ENCODE data around the gene SLC16A9.

SLC16A9 gene

DNA sequence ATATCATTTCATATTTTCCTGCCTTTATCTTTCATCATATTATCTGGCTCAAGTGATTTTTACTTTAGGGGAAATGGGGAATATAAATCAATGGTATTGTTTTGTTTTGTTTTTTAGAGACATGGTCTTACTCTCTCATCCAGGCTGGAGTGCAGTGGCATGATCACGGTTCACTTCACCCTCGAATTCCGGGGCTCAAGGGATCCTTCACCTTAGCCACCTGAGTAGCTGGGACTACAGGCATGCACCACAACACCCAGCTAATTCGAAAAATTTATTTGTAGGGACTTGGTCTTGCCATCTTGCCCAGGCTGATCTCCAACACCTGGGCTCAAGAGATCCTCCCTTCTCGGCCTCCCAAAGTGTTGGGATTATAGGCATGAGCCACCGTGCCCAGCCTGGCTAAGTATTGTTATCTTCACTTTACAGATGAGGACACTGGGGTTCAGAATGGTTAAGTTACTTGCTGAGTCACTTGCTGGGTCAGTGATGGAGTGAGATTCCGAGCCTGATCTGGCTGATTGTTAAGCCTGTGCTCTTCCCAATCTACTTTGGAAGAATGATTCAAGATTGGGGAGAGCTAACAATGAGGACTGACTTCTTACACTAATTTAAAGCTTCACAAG lies 3.7 kb upstream of the SLC16A9 start (continued):
- TF ChIP-seq, protein P1, sequence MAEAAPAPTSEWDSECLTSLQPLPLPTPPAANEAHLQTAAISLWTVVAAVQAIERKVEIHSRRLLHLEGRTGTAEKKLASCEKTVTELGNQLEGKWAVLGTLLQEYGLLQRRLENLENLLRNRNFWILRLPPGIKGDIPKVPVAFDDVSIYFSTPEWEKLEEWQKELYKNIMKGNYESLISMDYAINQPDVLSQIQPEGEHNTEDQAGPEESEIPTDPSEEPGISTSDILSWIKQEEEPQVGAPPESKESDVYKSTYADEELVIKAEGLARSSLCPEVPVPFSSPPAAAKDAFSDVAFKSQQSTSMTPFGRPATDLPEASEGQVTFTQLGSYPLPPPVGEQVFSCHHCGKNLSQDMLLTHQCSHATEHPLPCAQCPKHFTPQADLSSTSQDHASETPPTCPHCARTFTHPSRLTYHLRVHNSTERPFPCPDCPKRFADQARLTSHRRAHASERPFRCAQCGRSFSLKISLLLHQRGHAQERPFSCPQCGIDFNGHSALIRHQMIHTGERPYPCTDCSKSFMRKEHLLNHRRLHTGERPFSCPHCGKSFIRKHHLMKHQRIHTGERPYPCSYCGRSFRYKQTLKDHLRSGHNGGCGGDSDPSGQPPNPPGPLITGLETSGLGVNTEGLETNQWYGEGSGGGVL (tag by site-specific recombination; IDR thresholded peaks at IDR 0.05) = no peak

DNA sequence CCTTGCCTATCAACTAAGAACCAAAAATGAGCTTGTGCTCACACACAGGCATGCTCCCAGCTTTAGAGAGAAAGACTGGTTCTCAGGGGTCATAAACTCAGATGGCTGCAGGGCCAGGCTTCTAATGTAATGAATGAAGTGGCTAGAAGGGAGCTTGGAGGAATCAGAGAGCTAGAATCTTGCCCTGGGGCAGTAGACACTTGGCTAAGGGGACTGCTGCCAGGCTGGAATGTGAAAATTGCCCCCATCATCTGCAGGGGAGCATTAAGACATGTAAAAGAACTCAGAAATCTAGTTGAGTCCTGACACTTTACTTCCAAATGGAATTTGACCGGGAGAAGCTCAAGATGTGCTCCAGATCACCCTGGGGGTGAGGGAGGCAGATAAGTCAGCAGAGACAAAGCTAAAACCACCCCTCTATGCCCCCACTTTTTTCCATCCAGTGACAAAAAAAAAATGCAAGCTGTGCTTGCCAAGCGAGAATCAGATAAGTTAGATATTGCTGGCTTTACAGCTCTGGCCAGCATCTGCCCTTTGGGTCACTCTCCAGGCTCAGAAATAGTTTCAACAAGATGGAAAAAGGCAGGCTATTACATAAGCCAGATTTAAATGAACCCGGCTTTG lies 2.3 kb upstream of the SLC16A9 start:
- POLR2A ChIA-PET = no interaction called here
- no peak overlapping the region for H3K4me3 ChIP-seq (ENCODE audit: low read depth, low read length)
- H3K4me1 ChIP-seq (ENCODE audit: control insufficient read depth, insufficient read depth, low read length) = no peaks in the 10 kb centered on the region
- no peak for TF ChIP-seq ZNF558 (tag by site-specific recombination; IDR thresholded peaks at IDR 0.05)
- TF ChIP-seq ZNF510 (tag by site-specific recombination; IDR thresholded peaks at IDR 0.05; ENCODE audit: insufficient replicate concordance) = no peak
- TF ChIP-seq ZNF2 (tag by site-specific recombination; IDR thresholded peaks at IDR 0.05) = no peak
- TF ChIP-seq ZNF791 (tag by site-specific recombination; IDR thresholded peaks at IDR 0.05) = no peak
- no peak for TF ChIP-seq ZSCAN30 (tag by site-specific recombination; IDR thresholded peaks at IDR 0.05)
- TF ChIP-seq ZXDB (tag by site-specific recombination; IDR thresholded peaks at IDR 0.05) = no peak
- no peak for TF ChIP-seq BCL11B (tag by site-specific recombination; IDR thresholded peaks at IDR 0.05; ENCODE audit: low read depth)
- TF ChIP-seq ZNF626 (tag by site-specific recombination; IDR thresholded peaks at IDR 0.05) = no peak
- no peak for TF ChIP-seq ZNF654 (tag by site-specific recombination; IDR thresholded peaks at IDR 0.05; ENCODE audit: low read depth)
- TF ChIP-seq ZNF585B (tag by site-specific recombination; IDR thresholded peaks at IDR 0.05) = no peak
- TF ChIP-seq, protein P2, sequence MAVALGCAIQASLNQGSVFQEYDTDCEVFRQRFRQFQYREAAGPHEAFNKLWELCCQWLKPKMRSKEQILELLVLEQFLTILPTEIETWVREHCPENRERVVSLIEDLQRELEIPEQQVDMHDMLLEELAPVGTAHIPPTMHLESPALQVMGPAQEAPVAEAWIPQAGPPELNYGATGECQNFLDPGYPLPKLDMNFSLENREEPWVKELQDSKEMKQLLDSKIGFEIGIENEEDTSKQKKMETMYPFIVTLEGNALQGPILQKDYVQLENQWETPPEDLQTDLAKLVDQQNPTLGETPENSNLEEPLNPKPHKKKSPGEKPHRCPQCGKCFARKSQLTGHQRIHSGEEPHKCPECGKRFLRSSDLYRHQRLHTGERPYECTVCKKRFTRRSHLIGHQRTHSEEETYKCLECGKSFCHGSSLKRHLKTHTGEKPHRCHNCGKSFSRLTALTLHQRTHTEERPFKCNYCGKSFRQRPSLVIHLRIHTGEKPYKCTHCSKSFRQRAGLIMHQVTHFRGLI (tag by site-specific recombination; IDR thresholded peaks at IDR 0.05) = no peak
- no peak for TF ChIP-seq TRIM28 (IDR thresholded peaks at IDR 0.05; ENCODE audit: borderline replicate concordance, low read length)
- TF ChIP-seq ZBTB8A (tag by site-specific recombination; IDR thresholded peaks at IDR 0.05) = no peak
- no peak for TF ChIP-seq ZBTB48 (tag by site-specific recombination; IDR thresholded peaks at IDR 0.05)
- TF ChIP-seq ZNF416 (tag by site-specific recombination; IDR thresholded peaks at IDR 0.05) = no peak
- TF ChIP-seq ZNF404 (tag by site-specific recombination; IDR thresholded peaks at IDR 0.05) = no peak
- no peak for TF ChIP-seq YY2 (tag by site-specific recombination; IDR thresholded peaks at IDR 0.05)
- no peaks in the 10 kb centered on the region for H3K9me3 ChIP-seq (ENCODE audit: control insufficient read depth, insufficient read depth, low read depth, low read length)
- H3K36me3 ChIP-seq (ENCODE audit: control insufficient read depth in 2 of 2, insufficient read depth in 1 of 2, low read length in 2 of 2) = no peaks in the 10 kb centered on the region
- CTCF ChIA-PET = interaction anchor here (0.5 to 1.3 kb wide), 5 partner anchors 12 to 1350 kb away, joined by 3 to 6 read pairs (median 3); no protein-coding TSS in a partner anchor
- H3K27ac ChIP-seq (ENCODE audit: extremely low read depth, low read depth, low read length) = no peak overlapping the region

DNA sequence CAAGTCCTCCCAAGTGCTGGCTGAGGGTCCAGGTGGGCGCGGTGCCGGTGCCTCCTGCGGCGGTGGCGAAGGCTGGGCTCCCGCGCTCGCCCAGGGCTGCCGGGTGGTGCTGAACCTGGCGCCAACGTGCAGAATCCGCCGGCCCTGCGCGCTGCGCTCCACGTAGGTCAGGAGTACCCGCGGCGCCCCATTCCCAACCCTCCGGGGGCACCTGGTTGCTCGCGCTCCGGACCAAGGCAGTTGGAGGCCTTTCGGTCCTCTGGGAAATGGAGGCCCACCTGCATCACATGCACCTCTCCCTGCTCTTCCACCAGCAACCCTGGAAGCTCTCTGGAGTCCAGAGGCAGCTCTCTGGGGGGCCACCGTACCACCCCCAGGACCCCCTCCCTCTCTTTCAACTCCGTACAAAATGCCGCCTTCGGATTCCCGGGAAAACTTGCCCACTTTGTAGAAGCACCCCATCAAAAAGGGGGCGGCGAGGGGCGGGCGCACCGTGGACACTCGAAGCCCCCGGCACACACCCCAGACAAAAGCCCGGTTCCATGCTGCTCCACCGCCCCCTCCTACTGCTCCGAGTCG lies 745 bp downstream of the SLC16A9 start:
- CTCF ChIA-PET = interaction anchor here (0.6 to 1.0 kb wide), 4 partner anchors 8 to 359 kb away, joined by 3 to 4 read pairs (median 3); no protein-coding TSS in a partner anchor
- H3K4me3 ChIP-seq (ENCODE audit: low read depth, low read length) = peak overlapping the region; percentile 52
- POLR2A ChIA-PET = interaction anchor here (1.2 to 1.9 kb wide), 2 partner anchors 9 to 199 kb away, joined by 4 to 7 read pairs; no protein-coding TSS in a partner anchor
- 0 out of 2 replicates have a peak, but pooled peaks have one; percentile 37 for TF ChIP-seq ZNF202 (tag by site-specific recombination; IDR thresholded peaks at IDR 0.05; ENCODE audit: borderline replicate concordance)
- TF ChIP-seq, protein P3, sequence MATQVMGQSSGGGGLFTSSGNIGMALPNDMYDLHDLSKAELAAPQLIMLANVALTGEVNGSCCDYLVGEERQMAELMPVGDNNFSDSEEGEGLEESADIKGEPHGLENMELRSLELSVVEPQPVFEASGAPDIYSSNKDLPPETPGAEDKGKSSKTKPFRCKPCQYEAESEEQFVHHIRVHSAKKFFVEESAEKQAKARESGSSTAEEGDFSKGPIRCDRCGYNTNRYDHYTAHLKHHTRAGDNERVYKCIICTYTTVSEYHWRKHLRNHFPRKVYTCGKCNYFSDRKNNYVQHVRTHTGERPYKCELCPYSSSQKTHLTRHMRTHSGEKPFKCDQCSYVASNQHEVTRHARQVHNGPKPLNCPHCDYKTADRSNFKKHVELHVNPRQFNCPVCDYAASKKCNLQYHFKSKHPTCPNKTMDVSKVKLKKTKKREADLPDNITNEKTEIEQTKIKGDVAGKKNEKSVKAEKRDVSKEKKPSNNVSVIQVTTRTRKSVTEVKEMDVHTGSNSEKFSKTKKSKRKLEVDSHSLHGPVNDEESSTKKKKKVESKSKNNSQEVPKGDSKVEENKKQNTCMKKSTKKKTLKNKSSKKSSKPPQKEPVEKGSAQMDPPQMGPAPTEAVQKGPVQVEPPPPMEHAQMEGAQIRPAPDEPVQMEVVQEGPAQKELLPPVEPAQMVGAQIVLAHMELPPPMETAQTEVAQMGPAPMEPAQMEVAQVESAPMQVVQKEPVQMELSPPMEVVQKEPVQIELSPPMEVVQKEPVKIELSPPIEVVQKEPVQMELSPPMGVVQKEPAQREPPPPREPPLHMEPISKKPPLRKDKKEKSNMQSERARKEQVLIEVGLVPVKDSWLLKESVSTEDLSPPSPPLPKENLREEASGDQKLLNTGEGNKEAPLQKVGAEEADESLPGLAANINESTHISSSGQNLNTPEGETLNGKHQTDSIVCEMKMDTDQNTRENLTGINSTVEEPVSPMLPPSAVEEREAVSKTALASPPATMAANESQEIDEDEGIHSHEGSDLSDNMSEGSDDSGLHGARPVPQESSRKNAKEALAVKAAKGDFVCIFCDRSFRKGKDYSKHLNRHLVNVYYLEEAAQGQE (tag by site-specific recombination; IDR thresholded peaks at IDR 0.05) = peak; percentile 42; the same call in 1 of the 2 replicates
- TF ChIP-seq ZNF341 (tag by site-specific recombination; IDR thresholded peaks at IDR 0.05; ENCODE audit: low read depth) = peak; percentile 89
- TF ChIP-seq, protein P4, sequence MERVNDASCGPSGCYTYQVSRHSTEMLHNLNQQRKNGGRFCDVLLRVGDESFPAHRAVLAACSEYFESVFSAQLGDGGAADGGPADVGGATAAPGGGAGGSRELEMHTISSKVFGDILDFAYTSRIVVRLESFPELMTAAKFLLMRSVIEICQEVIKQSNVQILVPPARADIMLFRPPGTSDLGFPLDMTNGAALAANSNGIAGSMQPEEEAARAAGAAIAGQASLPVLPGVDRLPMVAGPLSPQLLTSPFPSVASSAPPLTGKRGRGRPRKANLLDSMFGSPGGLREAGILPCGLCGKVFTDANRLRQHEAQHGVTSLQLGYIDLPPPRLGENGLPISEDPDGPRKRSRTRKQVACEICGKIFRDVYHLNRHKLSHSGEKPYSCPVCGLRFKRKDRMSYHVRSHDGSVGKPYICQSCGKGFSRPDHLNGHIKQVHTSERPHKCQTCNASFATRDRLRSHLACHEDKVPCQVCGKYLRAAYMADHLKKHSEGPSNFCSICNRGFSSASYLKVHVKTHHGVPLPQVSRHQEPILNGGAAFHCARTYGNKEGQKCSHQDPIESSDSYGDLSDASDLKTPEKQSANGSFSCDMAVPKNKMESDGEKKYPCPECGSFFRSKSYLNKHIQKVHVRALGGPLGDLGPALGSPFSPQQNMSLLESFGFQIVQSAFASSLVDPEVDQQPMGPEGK (tag by site-specific recombination; IDR thresholded peaks at IDR 0.05) = peak; percentile 26
- no peak for TF ChIP-seq ZNF433 (tag by site-specific recombination; IDR thresholded peaks at IDR 0.05; ENCODE audit: low read depth)
- TF ChIP-seq ZNF670 (tag by site-specific recombination; IDR thresholded peaks at IDR 0.05; ENCODE audit: low read depth) = no peak

More for the DNA sequence above, 745 bp downstream of the SLC16A9 start:
- no peaks in the 10 kb centered on the region for H3K4me1 ChIP-seq (ENCODE audit: control insufficient read depth, insufficient read depth, low read length)
- H3K36me3 ChIP-seq (ENCODE audit: control insufficient read depth in 2 of 2, insufficient read depth in 1 of 2, low read length in 2 of 2) = no peaks in the 10 kb centered on the region
- peak overlapping the region; percentile 73; the same call in 1 of the 2 replicates for H3K27ac ChIP-seq (ENCODE audit: extremely low read depth, low read depth, low read length)
- H3K9me3 ChIP-seq (ENCODE audit: control insufficient read depth, insufficient read depth, low read depth, low read length) = no peaks in the 10 kb centered on the region
